ENCODE results near the gene AVPR1A. TPM values are rescaled to one million over a fixed set of nuclear protein-coding genes. Genes with fewer than 3 reads are reported as not detected.

The AVPR1A gene
- total RNA-seq, 1 donor from 2014 or later = 0.05 TPM

GRCh38 chr12:63149909-63150712 is 890 bp downstream of the AVPR1A start:
- no peak overlapping the region for H3K27ac Mint-ChIP-seq (ENCODE audit: unreplicated experiment)
- peaks cover 11% of the 10 kb centered on the region for H3K4me1 ChIP-seq (ENCODE audit: insufficient read depth, low read length)
- H3K36me3 Mint-ChIP-seq (ENCODE audit: low read depth, unreplicated experiment) = no peaks in the 10 kb centered on the region
- peak overlapping the region; percentile 87 for H3K4me2 ChIP-seq (ENCODE audit: low read length)
- no peak for FAIRE-seq
- peaks cover 3% of the 10 kb centered on the region for H3K4me1 Mint-ChIP-seq (ENCODE audit: low read depth, unreplicated experiment)
- no peak overlapping the region for H3K27ac ChIP-seq (ENCODE audit: low read depth, low read length)
- no peak overlapping the region for H3K9ac ChIP-seq (ENCODE audit: low read length)
- H3K9me3 ChIP-seq (ENCODE audit: insufficient read depth, low read depth, low read length) = peaks cover 7% of the 10 kb centered on the region
- TF ChIP-seq EZH2 (IDR thresholded peaks at IDR 0.05; ENCODE audit: insufficient read depth, low read length) = peak; percentile 99
- TF ChIP-seq CTCF (IDR thresholded peaks at IDR 0.05; ENCODE audit: insufficient read depth, low read depth, low read length) = no peak
- peaks cover 4% of the 10 kb centered on the region for H3K9me3 Mint-ChIP-seq (ENCODE audit: unreplicated experiment)
- peak overlapping the region; percentile 49 for H3K4me3 ChIP-seq (ENCODE audit: insufficient read depth, low read depth, low read length)
- H3K79me2 ChIP-seq (ENCODE audit: insufficient read depth, low read length) = no peaks in the 10 kb centered on the region
- H2AFZ ChIP-seq (ENCODE audit: low read depth, low read length) = peak overlapping the region; percentile 85
- peaks cover 50% of the 10 kb centered on the region for H3K27me3 Mint-ChIP-seq (ENCODE audit: low read depth, unreplicated experiment)
- H3K27me3 ChIP-seq (ENCODE audit: insufficient read depth, low read length) = peaks cover 44% of the 10 kb centered on the region
- H3K36me3 ChIP-seq (ENCODE audit: insufficient read depth, low read length) = no peaks in the 10 kb centered on the region
- H3K4me3 Mint-ChIP-seq (ENCODE audit: unreplicated experiment) = peak overlapping the region; percentile 68
- no peak for DNase-seq (ENCODE audit: low read depth)
- no peaks in the 10 kb centered on the region for H4K20me1 ChIP-seq (ENCODE audit: insufficient read depth, low read length)

GRCh38 chr12:63144556-63144955 is 6.4 kb downstream of the AVPR1A start:
- H3K9me3 Mint-ChIP-seq (ENCODE audit: unreplicated experiment) = peaks cover 4% of the 10 kb centered on the region
- peaks cover 28% of the 10 kb centered on the region for H3K27me3 Mint-ChIP-seq (ENCODE audit: low read depth, unreplicated experiment)
- FAIRE-seq (no peak), DNase-seq (ENCODE audit: low read depth) (no peak)
- H3K79me2 ChIP-seq (ENCODE audit: insufficient read depth, low read length) = no peaks in the 10 kb centered on the region
- H3K27ac ChIP-seq (ENCODE audit: low read depth, low read length) = no peak overlapping the region
- no peaks in the 10 kb centered on the region for H4K20me1 ChIP-seq (ENCODE audit: insufficient read depth, low read length)
- H3K27me3 ChIP-seq (ENCODE audit: insufficient read depth, low read length) = peaks cover 17% of the 10 kb centered on the region
- H3K4me3 ChIP-seq (ENCODE audit: insufficient read depth, low read depth, low read length) = no peak overlapping the region
- no peak overlapping the region for H2AFZ ChIP-seq (ENCODE audit: low read depth, low read length)
- H3K4me3 Mint-ChIP-seq (ENCODE audit: unreplicated experiment) = no peak overlapping the region
- no peaks in the 10 kb centered on the region for H3K36me3 Mint-ChIP-seq (ENCODE audit: low read depth, unreplicated experiment)
- no peaks in the 10 kb centered on the region for H3K36me3 ChIP-seq (ENCODE audit: insufficient read depth, low read length)
- H3K4me1 ChIP-seq (ENCODE audit: insufficient read depth, low read length) = no peaks in the 10 kb centered on the region
- peaks cover under 1% of the 10 kb centered on the region for H3K4me1 Mint-ChIP-seq (ENCODE audit: low read depth, unreplicated experiment)
- H3K27ac Mint-ChIP-seq (ENCODE audit: unreplicated experiment) = no peak overlapping the region
- TF ChIP-seq EZH2 (IDR thresholded peaks at IDR 0.05; ENCODE audit: insufficient read depth, low read length) (no peak), CTCF (IDR thresholded peaks at IDR 0.05; ENCODE audit: insufficient read depth, low read depth, low read length) (no peak)
- H3K9ac ChIP-seq (ENCODE audit: low read length) = no peak overlapping the region
- no peak overlapping the region for H3K4me2 ChIP-seq (ENCODE audit: low read length)
- H3K9me3 ChIP-seq (ENCODE audit: insufficient read depth, low read depth, low read length) = no peaks in the 10 kb centered on the region

GRCh38 chr12:63138488-63138887 is 12.5 kb downstream of the AVPR1A start:
- no peak overlapping the region for H3K9ac ChIP-seq (ENCODE audit: low read length)
- no peak overlapping the region for H3K27ac ChIP-seq (ENCODE audit: low read depth, low read length)
- no peaks in the 10 kb centered on the region for H3K9me3 ChIP-seq (ENCODE audit: insufficient read depth, low read depth, low read length)
- H3K36me3 ChIP-seq (ENCODE audit: insufficient read depth, low read length) = no peaks in the 10 kb centered on the region
- H3K4me1 ChIP-seq (ENCODE audit: insufficient read depth, low read length) = no peaks in the 10 kb centered on the region
- H4K20me1 ChIP-seq (ENCODE audit: insufficient read depth, low read length) = no peaks in the 10 kb centered on the region
- Mint-ChIP-seq H3K36me3 (ENCODE audit: low read depth, unreplicated experiment) (no peaks in the 10 kb centered on the region), H3K27me3 (ENCODE audit: low read depth, unreplicated experiment) (peaks cover 7% of the 10 kb centered on the region), H3K9me3 (ENCODE audit: unreplicated experiment) (peaks cover 3% of the 10 kb centered on the region), H3K4me3 (ENCODE audit: unreplicated experiment) (no peak overlapping the region), H3K4me1 (ENCODE audit: low read depth, unreplicated experiment) (no peaks in the 10 kb centered on the region), H3K27ac (ENCODE audit: unreplicated experiment) (no peak overlapping the region)
- H3K79me2 ChIP-seq (ENCODE audit: insufficient read depth, low read length) = no peaks in the 10 kb centered on the region
- no peaks in the 10 kb centered on the region for H3K27me3 ChIP-seq (ENCODE audit: insufficient read depth, low read length)
- H2AFZ ChIP-seq (ENCODE audit: low read depth, low read length) = no peak overlapping the region
- H3K4me2 ChIP-seq (ENCODE audit: low read length) = no peak overlapping the region
- no peak for FAIRE-seq
- DNase-seq (ENCODE audit: low read depth) = no peak
- TF ChIP-seq CTCF (IDR thresholded peaks at IDR 0.05; ENCODE audit: insufficient read depth, low read depth, low read length) (no peak), EZH2 (IDR thresholded peaks at IDR 0.05; ENCODE audit: insufficient read depth, low read length) (no peak)
- no peak overlapping the region for H3K4me3 ChIP-seq (ENCODE audit: insufficient read depth, low read depth, low read length)

All from astrocyte (in vitro differentiated cells and primary cell).